GM12878 (cell line): ENCODE data around the gene UBAC2. TPM values are rescaled to one million over a fixed set of nuclear protein-coding genes. Genes with fewer than 3 reads are reported as not detected.

Experiments used
- ATAC-seq: fragments of 200-7000 bp; cut with Tn5 transposase; 3 replicates; pipeline ENCODE4 v1.9.1; 2020; ENCODE audit warnings: mild to moderate bottlenecking, moderate library complexity
- BruUV-seq: library from RNA; stranded (reverse); fragments of 400-500 nt; replicated peaks from 2 replicates; lab custom pipeline; 2021; lab: Mats Ljungman, UMichigan
- CTCF ChIA-PET: fragments of 300-600 bp; sonication (Branson Sonifier 250); formaldehyde crosslinking; extraction: SDS; loops from one replicate; lab custom pipeline; 2021; ENCODE audit warnings: inconsistent platforms; lab: Yijun Ruan, JAX
- POLR2A ChIA-PET: fragments of 350-600 bp; formaldehyde crosslinking; extraction: SDS; loops from one replicate; lab custom pipeline; 2021; ENCODE audit warnings: inconsistent platforms; lab: Charles Lee
- RAD21 ChIA-PET: fragments of 300-600 bp; sonication (Branson Sonifier 250); formaldehyde crosslinking; loops from one replicate; lab custom pipeline; 2023; ENCODE audit warnings: antibody characterized with exemption; ENCODE audit not compliant: unreplicated experiment; lab: Charles Lee
- SMC1A ChIA-PET: fragments of 300-600 bp; sonication (Branson Sonifier 250); formaldehyde crosslinking; loops from one replicate; lab custom pipeline; 2023; ENCODE audit not compliant: unreplicated experiment, uncharacterized antibody; lab: Charles Lee
- DNase-seq: peaks from one replicate; pipeline ENCODE4 v3.0.0-alpha.2; 2011; ENCODE audit warnings: low read depth, low spot score
- FAIRE-seq: peaks from 3 replicates; lab custom pipeline; 2011; peaks lifted over from hg19 to GRCh38; lab: Jason Lieb, UNC
- H2AFZ ChIP-seq: 2 replicates; pipeline ENCODE4 v1.6.0; 2011; ENCODE audit warnings: low read depth, low read length, control low read depth; ENCODE audit not compliant: control insufficient read depth
- H3K27ac ChIP-seq: 2 replicates; pipeline ENCODE4 v1.5.1; 2011; ENCODE audit warnings: control low read depth; ENCODE audit not compliant: control insufficient read depth, insufficient read depth
- H3K27me3 ChIP-seq, 2 experiments: replicated peaks in 1 of 2; 2 replicates each; pipeline versions ENCODE4 v1.6.0 to v1.6.1; 2011; ENCODE audit warnings: low read length in 1 of 2; ENCODE audit not compliant: control insufficient read depth in 2 of 2, insufficient read depth in 2 of 2
- H3K36me3 ChIP-seq, 2 experiments: 2 replicates each; pipeline ENCODE4 v1.5.1; 2011; ENCODE audit warnings: low read length in 1 of 2; ENCODE audit not compliant: control insufficient read depth in 2 of 2, insufficient read depth in 2 of 2
- H3K4me1 ChIP-seq: 2 replicates; pipeline ENCODE4 v1.6.1; 2011; ENCODE audit warnings: mild to moderate bottlenecking, low read length, moderate library complexity, mixed read lengths; ENCODE audit not compliant: control insufficient read depth, insufficient read depth
- H3K4me2 ChIP-seq: 2 replicates; pipeline ENCODE4 v1.6.0; 2011; ENCODE audit warnings: control low read depth; ENCODE audit not compliant: control insufficient read depth, insufficient read depth
- H3K4me3 ChIP-seq: fragments of 200-600 bp; sonication (generic); 2 replicates; pipeline ENCODE4 v1.5.1; 2016
- H3K79me2 ChIP-seq: 2 replicates; pipeline ENCODE4 v1.6.0; 2011; ENCODE audit warnings: low read length; ENCODE audit not compliant: control insufficient read depth, insufficient read depth
- H3K9ac ChIP-seq: 2 replicates; pipeline ENCODE4 v1.8.0; 2011; ENCODE audit warnings: low read length, control low read depth, mixed read lengths; ENCODE audit not compliant: control insufficient read depth, insufficient read depth
- H3K9me3 ChIP-seq: replicated peaks from 3 replicates; pipeline ENCODE4 v1.5.1; 2011; ENCODE audit warnings: mild to moderate bottlenecking, low read length; ENCODE audit not compliant: control insufficient read depth, insufficient read depth
- H4K20me1 ChIP-seq: 2 replicates; pipeline ENCODE4 v1.6.0; 2011; ENCODE audit not compliant: control insufficient read depth, insufficient read depth
- CEBPZ ChIP-seq: fragments of 150-350 bp; IDR thresholded peaks from 2 replicates; pipeline ENCODE4 v1.6.1; 2016; ENCODE audit warnings: low read depth, low read length
- E2F8 ChIP-seq: fragments of 450-650 bp; IDR thresholded peaks from 2 replicates; pipeline ENCODE4 v1.6.1; 2018; ENCODE audit warnings: mild to moderate bottlenecking, low read depth, moderate library complexity; ENCODE audit not compliant: partially characterized antibody
- HDAC6 ChIP-seq: fragments of 200-600 bp; sonication (generic); IDR thresholded peaks from one replicate; pipeline ENCODE4 v1.8.0; 2017; ENCODE audit warnings: antibody characterized with exemption; ENCODE audit not compliant: unreplicated experiment
- IKZF1 ChIP-seq: fragments of 450-650 bp; conservative IDR thresholded peaks from 2 replicates; pipeline ENCODE4 v1.6.1; 2017; ENCODE audit warnings: antibody characterized with exemption, mild to moderate bottlenecking
- KLF5 ChIP-seq: fragments of 450-650 bp; IDR thresholded peaks from 2 replicates; pipeline ENCODE4 v1.6.1; 2014; ENCODE audit warnings: mild to moderate bottlenecking; ENCODE audit not compliant: partially characterized antibody
- MLLT1 ChIP-seq: fragments of 450-650 bp; IDR thresholded peaks from 2 replicates; pipeline ENCODE4 v1.6.1; 2016; ENCODE audit warnings: mild to moderate bottlenecking
- POLR2A ChIP-seq: IDR thresholded peaks from 2 replicates; pipeline ENCODE4 v1.6.1; 2011; ENCODE audit warnings: low read depth, mild to moderate bottlenecking, low read length
- POLR2AphosphoS2 ChIP-seq: IDR thresholded peaks from 2 replicates; pipeline ENCODE4 v1.6.1; 2011; ENCODE audit warnings: low read depth, mild to moderate bottlenecking, low read length, improper control_type of control experiment, moderate library complexity
- SMAD1 ChIP-seq: fragments of 450-650 bp; IDR thresholded peaks from 2 replicates; pipeline ENCODE4 v1.6.1; 2018; ENCODE audit warnings: mild to moderate bottlenecking, low read depth; ENCODE audit not compliant: partially characterized antibody
- ZNF24 ChIP-seq: fragments of 450-650 bp; IDR thresholded peaks from 2 replicates; pipeline ENCODE4 v1.6.1; 2017; ENCODE audit warnings: antibody characterized with exemption, mild to moderate bottlenecking
- ZNF384 ChIP-seq: IDR thresholded peaks from 2 replicates; pipeline ENCODE4 v1.6.1; 2012; ENCODE audit warnings: low read depth, mild to moderate bottlenecking, low read length, improper control_type of control experiment, borderline replicate concordance
- ZSCAN29 ChIP-seq: fragments of 450-650 bp; IDR thresholded peaks from 2 replicates; pipeline ENCODE4 v1.6.1; 2017; ENCODE audit warnings: mild to moderate bottlenecking, moderate library complexity
- ZZZ3 ChIP-seq: IDR thresholded peaks from 2 replicates; pipeline ENCODE4 v1.6.1; 2011; ENCODE audit warnings: low read depth; ENCODE audit not compliant: control insufficient read depth, insufficient read length
- WGBS: methylation state at CpG from one replicate; pipeline ENCODE4 v1.1.6; 2016; ENCODE audit warnings: low lambda C conversion rate; ENCODE audit not compliant: insufficient replicate concordance, insufficient coverage; ENCODE audit errors: missing lambda C conversion rate; 5-methylcytosine and 5-hydroxymethylcytosine counted together
- in situ Hi-C: fragments of 300-500 bp; cut with MboI; formaldehyde crosslinking; loops from 9 replicates; pipeline ENCODE4 v1.14.3; 2018; ENCODE audit warnings: mixed read lengths
- intact Hi-C: fragments of 100-400 bp; cut with micrococcal nuclease; formaldehyde crosslinking; loops from one replicate; pipeline ENCODE4 v1.14.2; 2022; ENCODE audit not compliant: unreplicated experiment
- polyA plus RNA-seq, 11 experiments: library from polyadenylated mRNA; depleted of rRNA in 4 of 11; unstranded in 6 of 11; stranded (reverse) in 5 of 11; fragments of >200 nt; fragmentation: Nextera tagmentation in 4 of 11; fragmentation: Illumina TruSeq in 1 of 11; extraction: Ambion mirVana in 4 of 11; extraction: Trizol in 1 of 11; gene quantifications; 1 replicate in 1 of 11; 2 replicates in 10 of 11; pipeline versions ENCODE4 v1.2.1 to v1.2.3, GENCODE V29; 2011 to 2016; ENCODE audit warnings: inconsistent platforms in 2 of 11, missing spikeins in 2 of 11, low read depth in 1 of 11
- total RNA-seq, 4 experiments: library from RNA; depleted of rRNA in 3 of 4; stranded (reverse); fragments of >200 nt in 3 of 4; fragmentation: Illumina TruSeq in 1 of 4; extraction: Trizol in 1 of 4; gene quantifications; 2 replicates each; pipeline versions ENCODE4 v1.2.1 to v1.2.3, GENCODE V29; 2013 to 2021

Gene UBAC2
- total and polyA plus RNA-seq, 10 of the 15 experiments (the other 5 are each of a cell fraction or from before 2014, with no cell fraction given): 3.0 to 54.6 (median 17.4) TPM

GRCh38 chr13:99301913-99302636, 101.4 kb downstream of the UBAC2 start:
- H3K27ac ChIP-seq: peak overlapping the region; percentile 93
- ChIA-PET POLR2A (interaction anchor here (0.5 to 8.0 kb wide), 10 partner anchors 11 to 690 kb away, joined by 3 to 59 read pairs (median 4); no protein-coding TSS in a partner anchor), CTCF (interaction anchor here (0.9 to 6.7 kb wide), 17 partner anchors 13 to 134 kb away, joined by 3 to 61 read pairs (median 4); no protein-coding TSS in a partner anchor), SMC1A (interaction anchor here (1.0 to 13.7 kb wide), 20 partner anchors 9 to 134 kb away, joined by 3 to 264 read pairs (median 9); no protein-coding TSS in a partner anchor), RAD21 (interaction anchor here (0.7 to 14.1 kb wide), 23 partner anchors 10 to 201 kb away, joined by 3 to 247 read pairs (median 5); partner anchors contain the start of gene GPR18)
- ATAC-seq (peak; percentile 39), FAIRE-seq (no peak), DNase-seq (no peak)
- H3K4me1 ChIP-seq: peaks cover 18% of the 10 kb centered on the region
- H2AFZ ChIP-seq: no peak overlapping the region
- H3K9me3 ChIP-seq: no peaks in the 10 kb centered on the region
- H3K4me3 ChIP-seq: peak overlapping the region; percentile 98
- peaks cover 100% of the 10 kb centered on the region for H3K79me2 ChIP-seq
- peaks cover 0 to 14% of the 10 kb centered on the region in 2 experiments; a peak in 3 of 4 replicates for H3K36me3 ChIP-seq
- peak overlapping the region; percentile 64 for H3K4me2 ChIP-seq
- H3K9ac ChIP-seq: peak overlapping the region; percentile 83
- in situ Hi-C loops (no loop called here), intact Hi-C loops (loop anchor here (2.0 to 10.0 kb wide), 4 partner anchors 19 to 203 kb away; partner anchors contain the start of gene TM9SF2)
- 33% methylated on average over 1 of the region's 1 CpG for WGBS
- TSS peak; percentile 51 for BruUV-seq
- H4K20me1 ChIP-seq: no peaks in the 10 kb centered on the region; the same call in 1 of the 2 replicates
- H3K27me3 ChIP-seq: no peaks in the 10 kb centered on the region
- no peak for TF ChIP-seq ZNF384
- TF ChIP-seq IKZF1: peak; percentile 30; the same call in 1 of the 2 replicates
- peak; percentile 35; the same call in 1 of the 2 replicates for TF ChIP-seq ZNF24
- no peak for TF ChIP-seq HDAC6
- 0 out of 2 replicates have a peak, but pooled peaks have one; percentile 18 for TF ChIP-seq MLLT1
- no peak for TF ChIP-seq E2F8
- TF ChIP-seq POLR2A: no peak
- TF ChIP-seq POLR2AphosphoS2: peak; percentile 74; the same call in 1 of the 2 replicates
- no peak for TF ChIP-seq ZSCAN29
- peak; percentile 8 for TF ChIP-seq SMAD1
- no peak for TF ChIP-seq KLF5
- TF ChIP-seq ZZZ3: no peak
- TF ChIP-seq CEBPZ: no peak
